Thoracic aorta (tissue), 2 donors: ENCODE results near the gene TMEM43. TPM values are rescaled to one million over a fixed set of nuclear protein-coding genes. Genes with fewer than 3 reads are reported as not detected.
"Not testable (repeated sequence)": the region's sequence is repeated elsewhere in the genome, so short reads cannot be mapped to it uniquely, and the experiment has no call there.

Experiments used
- ATAC-seq: fragments of 150-250 bp; one replicate; pipeline ENCODE4 v1.8.0; 2017; ENCODE audit warnings: low read depth; ENCODE audit not compliant: insufficient number of reproducible peaks, low FRiP score
- DNase-seq: peaks from one replicate; pipeline ENCODE4 v3.0.0-alpha.2; 2020; ENCODE audit warnings: low spot score
- H3K27ac ChIP-seq, 2 donors: fragments of 200-600 bp; sonication (generic); 1 replicate in 1 of 2; 2 replicates in 1 of 2; pipeline ENCODE4 v1.5.1; 2016; ENCODE audit warnings: mild to moderate bottlenecking in 2 of 2, moderate library complexity in 2 of 2
- H3K27me3 ChIP-seq: fragments of 200-600 bp; sonication (generic); replicated peaks from 2 replicates; pipeline ENCODE4 v1.6.0; 2016; ENCODE audit warnings: mild to moderate bottlenecking; ENCODE audit not compliant: insufficient read depth
- H3K36me3 ChIP-seq: fragments of 200-600 bp; sonication (generic); one replicate; pipeline ENCODE4 v1.5.1; 2016
- H3K4me1 ChIP-seq, 2 donors: fragments of 200-600 bp; sonication (generic); 1 replicate in 1 of 2; 2 replicates in 1 of 2; pipeline versions ENCODE4 v1.5.1 to v1.6.0; 2016; ENCODE audit warnings: low read depth in 2 of 2, mild to moderate bottlenecking in 1 of 2; ENCODE audit not compliant: control insufficient read depth in 1 of 2
- H3K4me3 ChIP-seq: fragments of 200-600 bp; sonication (generic); 2 replicates; pipeline ENCODE4 v1.5.1; 2016; ENCODE audit warnings: mild to moderate bottlenecking
- H3K9me3 ChIP-seq: fragments of 200-600 bp; sonication (generic); 2 replicates; pipeline ENCODE4 v1.5.1; 2016
- total RNA-seq, 2 donors: library from RNA; depleted of rRNA; stranded (reverse); fragments of >200 nt; gene quantifications; one replicate each; pipeline versions ENCODE4 v1.1.0 to v1.2.3, GENCODE V29; 2016
- TF ChIP-seq, protein P1 (sequence below): fragments of 200-600 bp; sonication (generic); IDR thresholded peaks from one replicate; pipeline ENCODE4 v1.5.1; 2019; ENCODE audit warnings: antibody characterized with exemption

TMEM43 gene, protein sequence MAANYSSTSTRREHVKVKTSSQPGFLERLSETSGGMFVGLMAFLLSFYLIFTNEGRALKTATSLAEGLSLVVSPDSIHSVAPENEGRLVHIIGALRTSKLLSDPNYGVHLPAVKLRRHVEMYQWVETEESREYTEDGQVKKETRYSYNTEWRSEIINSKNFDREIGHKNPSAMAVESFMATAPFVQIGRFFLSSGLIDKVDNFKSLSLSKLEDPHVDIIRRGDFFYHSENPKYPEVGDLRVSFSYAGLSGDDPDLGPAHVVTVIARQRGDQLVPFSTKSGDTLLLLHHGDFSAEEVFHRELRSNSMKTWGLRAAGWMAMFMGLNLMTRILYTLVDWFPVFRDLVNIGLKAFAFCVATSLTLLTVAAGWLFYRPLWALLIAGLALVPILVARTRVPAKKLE
- 100 to 1,000 TPM; 161 to 195 TPM for total RNA-seq

GRCh38 chr3:14124615-14125192 is at the start of gene TMEM43, which contains the start of gene CHCHD4:
TSS of gene TMEM43 (plus strand) at chr3:14125052. CDS start at chr3:14125194, 142 bp downstream.
TSS of gene CHCHD4 (minus strand) at chr3:14124870. CDS start at chr3:14124676, 194 bp downstream.
- no peaks in the 10 kb centered on the region for H3K27me3 ChIP-seq
- H3K27ac ChIP-seq = peak within 1 kb of the TSS; percentile 96 to 97
- H3K4me1 ChIP-seq = peaks cover 19 to 36% of the 10 kb centered on the region in 2 donors
- H3K9me3 ChIP-seq = no peaks in the 10 kb centered on the region
- DNase-seq (peak; percentile 97), ATAC-seq (peak; percentile 97)
- TF ChIP-seq, protein P1, sequence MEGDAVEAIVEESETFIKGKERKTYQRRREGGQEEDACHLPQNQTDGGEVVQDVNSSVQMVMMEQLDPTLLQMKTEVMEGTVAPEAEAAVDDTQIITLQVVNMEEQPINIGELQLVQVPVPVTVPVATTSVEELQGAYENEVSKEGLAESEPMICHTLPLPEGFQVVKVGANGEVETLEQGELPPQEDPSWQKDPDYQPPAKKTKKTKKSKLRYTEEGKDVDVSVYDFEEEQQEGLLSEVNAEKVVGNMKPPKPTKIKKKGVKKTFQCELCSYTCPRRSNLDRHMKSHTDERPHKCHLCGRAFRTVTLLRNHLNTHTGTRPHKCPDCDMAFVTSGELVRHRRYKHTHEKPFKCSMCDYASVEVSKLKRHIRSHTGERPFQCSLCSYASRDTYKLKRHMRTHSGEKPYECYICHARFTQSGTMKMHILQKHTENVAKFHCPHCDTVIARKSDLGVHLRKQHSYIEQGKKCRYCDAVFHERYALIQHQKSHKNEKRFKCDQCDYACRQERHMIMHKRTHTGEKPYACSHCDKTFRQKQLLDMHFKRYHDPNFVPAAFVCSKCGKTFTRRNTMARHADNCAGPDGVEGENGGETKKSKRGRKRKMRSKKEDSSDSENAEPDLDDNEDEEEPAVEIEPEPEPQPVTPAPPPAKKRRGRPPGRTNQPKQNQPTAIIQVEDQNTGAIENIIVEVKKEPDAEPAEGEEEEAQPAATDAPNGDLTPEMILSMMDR = no peak
- peak within 1 kb of the TSS; percentile 95 for H3K4me3 ChIP-seq
- H3K36me3 ChIP-seq = peaks cover 11% of the 10 kb centered on the region

- not testable (repeated sequence) for H3K27me3 ChIP-seq, DNase-seq, H3K27ac ChIP-seq, H3K4me1 ChIP-seq, H3K4me3 ChIP-seq, H3K36me3 ChIP-seq, H3K9me3 ChIP-seq, ATAC-seq
Measured at GRCh38 chr3:14075233-14075632, 49.6 kb upstream of the TMEM43 start.

DNA sequence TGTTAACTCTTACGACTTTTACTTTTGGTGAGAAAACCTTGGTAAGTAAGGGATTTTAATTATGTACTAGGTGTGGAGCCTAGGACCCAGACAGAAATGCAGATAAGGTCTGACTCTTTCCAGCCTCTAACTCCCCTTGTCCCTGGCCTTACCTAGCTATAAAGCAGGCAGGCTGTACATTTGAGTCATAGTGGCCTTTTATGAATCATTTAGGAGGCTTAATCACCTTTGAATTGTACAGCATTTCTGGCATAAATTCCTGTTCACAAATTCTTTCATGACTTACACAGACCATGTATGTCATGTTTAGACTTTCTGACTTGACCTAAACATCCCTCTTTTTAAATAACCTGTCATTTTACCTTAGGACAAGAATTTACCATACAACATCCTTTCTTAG is 47.5 kb upstream of the TMEM43 start:
- no peaks in the 10 kb centered on the region for H3K9me3 ChIP-seq
- no peaks in the 10 kb centered on the region for H3K36me3 ChIP-seq
- DNase-seq (no peak), ATAC-seq (no peak)
- TF ChIP-seq, protein P1 = no peak
- H3K4me3 ChIP-seq = no peak overlapping the region
- H3K27me3 ChIP-seq = no peaks in the 10 kb centered on the region
- no peaks in the 10 kb centered on the region for H3K4me1 ChIP-seq
- H3K27ac ChIP-seq = no peak overlapping the region

DNA sequence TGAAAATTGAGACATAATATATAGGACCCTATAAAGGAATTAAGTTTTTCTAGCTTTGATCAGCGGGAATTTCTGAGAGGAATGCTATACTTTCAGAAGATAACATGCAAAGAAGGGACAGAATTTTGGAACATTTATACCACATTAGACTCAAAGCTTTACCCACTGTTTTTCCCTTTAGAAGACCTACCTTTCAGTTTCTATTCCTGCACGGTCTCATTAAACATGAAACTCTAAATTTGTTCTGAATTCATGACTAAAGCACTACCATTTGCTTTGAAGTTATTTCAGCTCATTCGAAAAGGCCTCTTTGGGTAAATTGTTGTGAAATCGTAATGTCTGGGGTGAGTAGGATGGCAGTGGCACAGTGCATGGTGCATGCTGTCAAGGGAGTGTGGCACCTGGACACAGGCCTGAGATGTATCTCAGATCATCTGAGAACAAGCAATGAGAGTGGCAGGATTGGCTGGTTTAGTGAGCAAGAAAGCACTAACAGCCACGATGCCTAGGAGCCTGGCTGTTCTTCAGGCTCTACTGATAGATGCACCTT is 42.7 kb upstream of the TMEM43 start:
- DNase-seq (no peak), ATAC-seq (no peak)
- no peaks in the 10 kb centered on the region for H3K4me1 ChIP-seq
- H3K27me3 ChIP-seq = no peaks in the 10 kb centered on the region
- no peak overlapping the region for H3K4me3 ChIP-seq
- no peaks in the 10 kb centered on the region for H3K36me3 ChIP-seq
- TF ChIP-seq, protein P1 = no peak
- H3K27ac ChIP-seq = no peak overlapping the region
- H3K9me3 ChIP-seq = no peaks in the 10 kb centered on the region

DNA sequence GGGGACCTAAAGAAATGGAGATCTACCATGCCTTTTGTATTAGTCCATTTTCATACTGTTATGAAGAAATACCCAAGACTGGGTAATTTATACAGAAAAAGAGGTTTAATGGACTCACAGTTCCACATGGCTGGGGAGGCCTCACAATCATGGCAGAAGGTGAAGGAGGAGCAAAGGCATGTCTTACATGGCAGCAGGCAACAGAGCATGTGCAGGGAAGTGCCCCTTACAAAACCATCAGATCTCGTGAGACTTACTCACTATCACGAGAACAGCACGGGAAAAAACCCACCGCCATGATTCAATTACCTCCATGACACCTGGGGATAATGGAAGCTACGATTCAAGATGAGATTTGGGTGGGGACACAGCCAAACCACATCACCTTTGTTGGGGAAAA is 37.4 kb upstream of the TMEM43 start:
- DNase-seq, H3K4me3 ChIP-seq, H3K9me3 ChIP-seq, ATAC-seq, H3K36me3 ChIP-seq, H3K4me1 ChIP-seq, H3K27ac ChIP-seq, H3K27me3 ChIP-seq: not testable (repeated sequence)

DNA sequence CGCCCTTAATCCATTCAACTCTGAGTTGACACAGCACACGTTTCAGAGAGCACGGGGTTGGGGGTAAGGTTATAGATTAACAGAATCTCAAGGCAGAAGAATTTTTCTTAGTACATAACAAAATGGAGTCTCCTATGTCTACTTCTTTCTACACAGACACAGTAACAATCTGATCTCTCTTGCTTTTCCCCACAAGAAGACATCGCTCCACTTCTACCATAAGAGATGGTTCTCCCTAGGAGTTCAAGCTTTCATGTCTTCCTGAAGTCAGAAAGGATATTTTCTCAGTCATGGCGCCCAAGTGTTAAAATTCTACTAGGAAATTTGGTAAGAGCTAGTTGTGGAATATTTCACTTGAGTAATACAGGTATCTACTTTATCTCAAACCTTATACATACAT is 32.9 kb upstream of the TMEM43 start:
- H3K4me1 ChIP-seq, DNase-seq, H3K27me3 ChIP-seq, H3K4me3 ChIP-seq, H3K9me3 ChIP-seq, H3K36me3 ChIP-seq, ATAC-seq, H3K27ac ChIP-seq: not testable (repeated sequence)
